Measurements from ENCODE around the gene FHAD1. TPM values are rescaled to one million over a fixed set of nuclear protein-coding genes. Genes with fewer than 3 reads are reported as not detected.

Gene FHAD1
- total and polyA plus RNA-seq, 2 donors (not counting 1 experiment from before 2014, with no cell fraction given): not detected

DNA sequence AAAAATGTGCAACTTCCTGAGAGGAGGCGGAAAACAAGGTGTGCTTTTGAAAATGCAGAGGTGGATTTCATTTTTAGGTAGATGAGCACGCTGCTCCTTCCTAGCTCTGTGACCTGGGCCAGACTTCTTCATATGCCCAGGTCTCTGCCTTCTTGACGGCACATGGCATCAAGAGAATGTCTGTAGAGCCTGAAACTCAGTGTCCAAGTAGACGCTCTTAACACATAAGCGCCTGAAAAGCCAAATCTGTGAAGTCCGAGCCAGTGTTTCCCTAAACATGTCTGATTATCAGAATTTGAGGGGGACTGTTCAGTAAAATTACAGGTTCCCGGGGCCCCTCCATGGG, 25.7 kb downstream of the FHAD1 start:
- no peaks in the 10 kb centered on the region for H3K9me3 Mint-ChIP-seq (ENCODE audit: insufficient read depth)
- H3K79me2 ChIP-seq (ENCODE audit: control insufficient read depth, insufficient read depth, low read length): no peaks in the 10 kb centered on the region
- TF ChIP-seq, protein P1, sequence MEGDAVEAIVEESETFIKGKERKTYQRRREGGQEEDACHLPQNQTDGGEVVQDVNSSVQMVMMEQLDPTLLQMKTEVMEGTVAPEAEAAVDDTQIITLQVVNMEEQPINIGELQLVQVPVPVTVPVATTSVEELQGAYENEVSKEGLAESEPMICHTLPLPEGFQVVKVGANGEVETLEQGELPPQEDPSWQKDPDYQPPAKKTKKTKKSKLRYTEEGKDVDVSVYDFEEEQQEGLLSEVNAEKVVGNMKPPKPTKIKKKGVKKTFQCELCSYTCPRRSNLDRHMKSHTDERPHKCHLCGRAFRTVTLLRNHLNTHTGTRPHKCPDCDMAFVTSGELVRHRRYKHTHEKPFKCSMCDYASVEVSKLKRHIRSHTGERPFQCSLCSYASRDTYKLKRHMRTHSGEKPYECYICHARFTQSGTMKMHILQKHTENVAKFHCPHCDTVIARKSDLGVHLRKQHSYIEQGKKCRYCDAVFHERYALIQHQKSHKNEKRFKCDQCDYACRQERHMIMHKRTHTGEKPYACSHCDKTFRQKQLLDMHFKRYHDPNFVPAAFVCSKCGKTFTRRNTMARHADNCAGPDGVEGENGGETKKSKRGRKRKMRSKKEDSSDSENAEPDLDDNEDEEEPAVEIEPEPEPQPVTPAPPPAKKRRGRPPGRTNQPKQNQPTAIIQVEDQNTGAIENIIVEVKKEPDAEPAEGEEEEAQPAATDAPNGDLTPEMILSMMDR (IDR thresholded peaks at IDR 0.05): no peak
- no peak for TF ChIP-seq EZH2 (IDR thresholded peaks at IDR 0.05; ENCODE audit: borderline replicate concordance, insufficient read depth, low read depth, low read length, poor library complexity, severe bottlenecking)
- H3K4me3 ChIP-seq (ENCODE audit: control extremely low read depth in 1 of 5, extremely low read depth in 1 of 5, insufficient read depth in 1 of 5, low read depth in 2 of 5, low read length in 4 of 5): no peak overlapping the region
- H3K9ac ChIP-seq (ENCODE audit: low read length): no peak overlapping the region
- no peak for DNase-seq
- H3K36me3 ChIP-seq (replicated peaks in 1 of 2; ENCODE audit: control extremely low read depth in 1 of 2, control insufficient read depth in 1 of 2, extremely low read depth in 1 of 2, insufficient read depth in 2 of 2, low read length in 1 of 2): no peaks in the 10 kb centered on the region
- no peaks in the 10 kb centered on the region for H3K9me3 ChIP-seq (ENCODE audit: control extremely low read depth in 1 of 3, control insufficient read depth in 2 of 3, insufficient read depth in 1 of 3, low read length in 2 of 3)
- no peak overlapping the region for H3K4me3 Mint-ChIP-seq
- POLR2A ChIA-PET: no interaction called here
- H4K20me1 ChIP-seq (ENCODE audit: control insufficient read depth, insufficient read depth, low read length, poor library complexity, severe bottlenecking): no peaks in the 10 kb centered on the region
- no peak overlapping the region for H3K27ac ChIP-seq (ENCODE audit: low read length in 2 of 2)
- CTCF ChIA-PET: no interaction called here
- ATAC-seq (ENCODE audit: low read depth): no peak
- no peak overlapping the region for H3K4me2 ChIP-seq (replicated peaks; ENCODE audit: low read depth, low read length, poor library complexity, severe bottlenecking)
- no peak overlapping the region for H3K27ac Mint-ChIP-seq
- H3K4me1 Mint-ChIP-seq: no peaks in the 10 kb centered on the region
- H3K27me3 Mint-ChIP-seq: peaks cover 37% of the 10 kb centered on the region
- no peaks in the 10 kb centered on the region for H3K4me1 ChIP-seq (ENCODE audit: control insufficient read depth in 2 of 2, insufficient read depth in 2 of 2, low read length in 2 of 2)
- H2AFZ ChIP-seq (ENCODE audit: insufficient read depth, low read depth, low read length, poor library complexity, severe bottlenecking): no peak overlapping the region
- WGBS (ENCODE audit: insufficient coverage): 57% methylated on average over 6 of the region's 7 CpGs
- intact Hi-C loops (cut with micrococcal nuclease): no loop called here
- H3K27me3 ChIP-seq (replicated peaks in 1 of 4; ENCODE audit: control extremely low read depth in 1 of 4, control insufficient read depth in 3 of 4, insufficient read depth in 4 of 4, low read length in 3 of 4): peaks cover 0 to 21% (median 3%) of the 10 kb centered on the region in 4 experiments

DNA sequence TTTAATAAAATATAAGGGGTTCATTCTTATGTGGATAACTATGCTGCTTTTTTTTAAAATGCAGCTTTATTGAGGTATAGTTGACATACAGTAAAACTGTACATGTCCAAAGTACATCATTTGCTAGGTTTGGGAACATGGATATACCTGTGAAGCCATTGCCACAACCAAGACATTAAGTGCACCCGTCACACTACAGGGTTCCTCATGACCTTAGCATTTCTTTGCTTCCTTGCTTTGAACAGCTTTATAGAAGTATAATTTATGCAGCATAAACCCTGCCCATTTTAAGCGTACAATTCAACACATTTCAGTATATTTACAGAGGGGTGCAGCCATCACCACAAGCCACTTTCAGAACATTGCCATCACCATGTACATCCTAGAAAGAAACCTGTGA, 26.3 kb downstream of the FHAD1 start:
- Histone ChIP-seq H3K9me3 (ENCODE audit: control extremely low read depth in 1 of 3, control insufficient read depth in 2 of 3, insufficient read depth in 1 of 3, low read length in 2 of 3) (no peaks in the 10 kb centered on the region), H3K27ac (ENCODE audit: low read length in 2 of 2) (no peak overlapping the region), H3K4me3 (ENCODE audit: control extremely low read depth in 1 of 5, extremely low read depth in 1 of 5, insufficient read depth in 1 of 5, low read depth in 2 of 5, low read length in 4 of 5) (no peak overlapping the region), H3K4me2 (replicated peaks; ENCODE audit: low read depth, low read length, poor library complexity, severe bottlenecking) (no peak overlapping the region), H4K20me1 (ENCODE audit: control insufficient read depth, insufficient read depth, low read length, poor library complexity, severe bottlenecking) (no peaks in the 10 kb centered on the region), H3K36me3 (replicated peaks in 1 of 2; ENCODE audit: control extremely low read depth in 1 of 2, control insufficient read depth in 1 of 2, extremely low read depth in 1 of 2, insufficient read depth in 2 of 2, low read length in 1 of 2) (no peaks in the 10 kb centered on the region), H3K27me3 (replicated peaks in 1 of 4; ENCODE audit: control extremely low read depth in 1 of 4, control insufficient read depth in 3 of 4, insufficient read depth in 4 of 4, low read length in 3 of 4) (peaks cover 0 to 21% (median 3%) of the 10 kb centered on the region in 4 experiments), H2AFZ (ENCODE audit: insufficient read depth, low read depth, low read length, poor library complexity, severe bottlenecking) (no peak overlapping the region), H3K9ac (ENCODE audit: low read length) (no peak overlapping the region), H3K4me1 (ENCODE audit: control insufficient read depth in 2 of 2, insufficient read depth in 2 of 2, low read length in 2 of 2) (no peaks in the 10 kb centered on the region), H3K79me2 (ENCODE audit: control insufficient read depth, insufficient read depth, low read length) (no peaks in the 10 kb centered on the region)
- ChIA-PET POLR2A (no interaction called here), CTCF (no interaction called here)
- intact Hi-C loops (cut with micrococcal nuclease): no loop called here
- Mint-ChIP-seq H3K27me3 (peaks cover 40% of the 10 kb centered on the region), H3K4me1 (no peaks in the 10 kb centered on the region), H3K4me3 (no peak overlapping the region), H3K27ac (no peak overlapping the region), H3K9me3 (ENCODE audit: insufficient read depth) (no peaks in the 10 kb centered on the region)
- ATAC-seq (ENCODE audit: low read depth): no peak
- no peak for DNase-seq
- no CpG with 5 or more reads among the region's 2 CpGs for WGBS (ENCODE audit: insufficient coverage)
- TF ChIP-seq, protein P1 (IDR thresholded peaks at IDR 0.05): no peak
